ENCODE results near the gene MAVS.

DNA sequence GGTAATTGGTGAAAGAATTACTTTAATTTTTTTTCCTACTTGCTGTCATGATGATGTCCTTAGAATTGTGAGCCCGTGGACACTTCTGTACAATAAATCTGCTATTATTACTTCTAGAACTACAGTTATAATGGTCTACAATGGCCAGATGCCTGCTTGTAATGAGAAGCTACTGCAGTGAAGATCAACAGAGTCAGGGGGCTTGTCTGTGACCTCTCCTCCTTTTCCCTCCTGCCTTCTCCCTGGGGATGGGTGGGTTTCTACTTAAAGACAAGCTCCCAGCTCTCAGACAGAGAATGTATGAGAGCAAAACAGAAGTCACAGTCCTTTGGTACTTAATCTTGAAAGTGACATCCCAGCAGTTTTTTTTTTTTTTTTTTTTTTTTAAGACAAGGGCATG lies 29.4 kb downstream of the MAVS start:
- TF ChIP-seq, protein P1, sequence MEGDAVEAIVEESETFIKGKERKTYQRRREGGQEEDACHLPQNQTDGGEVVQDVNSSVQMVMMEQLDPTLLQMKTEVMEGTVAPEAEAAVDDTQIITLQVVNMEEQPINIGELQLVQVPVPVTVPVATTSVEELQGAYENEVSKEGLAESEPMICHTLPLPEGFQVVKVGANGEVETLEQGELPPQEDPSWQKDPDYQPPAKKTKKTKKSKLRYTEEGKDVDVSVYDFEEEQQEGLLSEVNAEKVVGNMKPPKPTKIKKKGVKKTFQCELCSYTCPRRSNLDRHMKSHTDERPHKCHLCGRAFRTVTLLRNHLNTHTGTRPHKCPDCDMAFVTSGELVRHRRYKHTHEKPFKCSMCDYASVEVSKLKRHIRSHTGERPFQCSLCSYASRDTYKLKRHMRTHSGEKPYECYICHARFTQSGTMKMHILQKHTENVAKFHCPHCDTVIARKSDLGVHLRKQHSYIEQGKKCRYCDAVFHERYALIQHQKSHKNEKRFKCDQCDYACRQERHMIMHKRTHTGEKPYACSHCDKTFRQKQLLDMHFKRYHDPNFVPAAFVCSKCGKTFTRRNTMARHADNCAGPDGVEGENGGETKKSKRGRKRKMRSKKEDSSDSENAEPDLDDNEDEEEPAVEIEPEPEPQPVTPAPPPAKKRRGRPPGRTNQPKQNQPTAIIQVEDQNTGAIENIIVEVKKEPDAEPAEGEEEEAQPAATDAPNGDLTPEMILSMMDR (IDR thresholded peaks at IDR 0.05; ENCODE audit: low read length): no peak
- no peak for TF ChIP-seq EZH2 (optimal IDR thresholded peaks at IDR 0.05; ENCODE audit: low read depth, low read length)
- no peak for TF ChIP-seq EZH2phosphoT487 (IDR thresholded peaks at IDR 0.05; ENCODE audit: low read length)
